GM18907 (cell line): ENCODE measurements around the gene UTP4.
A peak's percentile ranks its signal among the peaks of the same experiment; 100 is the strongest.

ENCODE experiments used
- ATAC-seq: cut with Tn5 transposase; IDR thresholded peaks from one replicate; pipeline ENCODE4 v1.9.1; 2021; ENCODE audit warnings: mild to moderate bottlenecking, moderate library complexity; ENCODE audit not compliant: unreplicated experiment

UTP4 gene

DNA sequence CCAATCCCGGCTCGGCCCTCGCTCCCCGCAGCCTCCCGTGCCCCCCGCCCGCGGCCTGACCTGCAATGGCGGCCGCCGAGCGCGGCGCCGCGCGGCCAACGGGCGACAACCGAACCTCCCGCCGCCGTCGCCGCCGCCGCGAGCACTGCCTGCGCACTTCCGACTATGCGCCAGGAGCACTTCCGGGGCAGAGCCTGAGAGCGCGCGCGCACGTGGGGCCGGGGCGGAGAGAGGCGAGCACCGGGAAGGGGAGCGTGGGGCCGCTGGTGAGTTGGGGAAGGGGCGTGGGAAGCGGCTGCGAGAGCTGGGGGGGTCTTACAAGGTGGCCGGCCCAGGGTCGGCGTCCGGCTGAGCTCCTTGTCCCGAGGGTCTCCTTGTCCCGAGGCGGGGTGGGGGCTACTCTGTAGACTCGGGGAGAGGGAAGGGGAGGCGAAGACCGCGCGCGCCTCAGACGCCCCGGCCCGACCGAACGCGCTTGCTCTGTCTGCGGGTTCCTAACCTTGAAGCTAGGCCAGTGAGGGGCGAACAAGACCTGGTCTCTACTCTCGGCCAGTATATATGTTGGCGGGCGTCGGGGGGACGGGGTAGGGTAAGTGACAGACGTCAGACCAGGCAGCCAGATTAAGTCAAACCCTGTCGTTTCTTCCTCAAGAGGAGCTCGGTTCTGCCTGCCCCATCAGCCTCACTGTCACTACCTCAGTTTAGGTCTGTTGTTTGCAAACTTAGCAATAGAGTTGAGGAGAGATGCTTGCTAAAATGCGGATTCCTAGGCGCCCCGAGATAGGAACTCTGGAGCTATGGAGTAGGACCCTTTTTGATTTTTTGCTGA is at the start of gene UTP4, which contains the start of gene CHTF8:
Gene UTP4 (plus strand): TSS at position 226 of the 829 bp plus-strand sequence. CDS start 811 bp downstream, outside the sequence.
Gene CHTF8 (minus strand): TSS at position 165 of the 829 bp plus-strand sequence. CDS start 11,130 bp downstream, outside the sequence.
- ATAC-seq: peak; percentile 82

DNA sequence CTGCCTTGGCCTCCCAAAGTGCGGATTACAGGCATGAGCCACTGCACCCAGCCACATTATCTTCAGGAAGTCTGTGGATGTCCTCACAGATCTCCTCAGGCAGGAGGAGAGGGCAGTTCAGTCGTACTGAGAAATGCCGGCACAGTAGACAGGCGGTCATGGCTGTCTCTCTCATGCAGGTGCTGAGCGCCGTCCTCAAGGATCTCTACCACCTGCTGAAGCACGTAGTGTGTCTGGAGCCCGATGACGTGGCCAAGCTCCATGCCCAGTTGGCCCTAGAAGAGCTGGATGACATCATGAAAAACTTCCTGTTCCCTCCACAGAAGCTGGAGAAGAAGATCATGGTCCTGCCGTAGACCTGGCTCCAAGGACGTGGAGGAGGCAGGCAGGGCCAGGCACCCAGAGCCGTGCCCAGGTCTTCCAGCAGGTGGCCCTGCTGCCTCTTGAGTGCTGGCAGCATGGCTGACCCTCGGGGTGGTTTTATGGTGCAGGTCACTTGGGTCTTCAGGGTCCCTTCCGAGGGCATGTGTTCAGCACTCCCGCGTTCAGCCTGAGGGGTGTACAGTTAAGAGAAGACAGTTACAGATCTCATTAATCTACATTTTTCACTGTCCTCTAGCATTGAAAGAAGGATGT is 49.0 kb upstream of the UTP4 start:
- no peak for ATAC-seq

DNA sequence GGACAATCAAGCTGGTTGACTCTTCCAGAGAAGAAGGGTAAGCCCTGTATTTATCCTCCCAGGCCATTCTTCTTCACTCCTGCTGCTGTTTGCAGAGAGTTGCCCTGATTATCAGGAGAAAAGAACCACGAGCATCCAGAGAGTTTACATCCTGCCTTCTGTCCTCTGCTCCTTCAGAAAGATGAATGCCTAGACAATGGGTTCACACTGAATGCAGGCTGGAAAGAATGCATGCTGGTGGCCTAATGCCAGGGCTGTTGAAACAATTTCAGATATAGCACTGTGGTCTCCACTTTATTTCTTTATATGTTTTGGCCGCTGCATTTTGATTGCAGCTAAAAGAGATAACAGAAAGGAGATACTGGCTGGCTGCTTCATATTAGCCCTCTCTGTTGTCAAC is 48.2 kb upstream of the UTP4 start:
- ATAC-seq: no peak

DNA sequence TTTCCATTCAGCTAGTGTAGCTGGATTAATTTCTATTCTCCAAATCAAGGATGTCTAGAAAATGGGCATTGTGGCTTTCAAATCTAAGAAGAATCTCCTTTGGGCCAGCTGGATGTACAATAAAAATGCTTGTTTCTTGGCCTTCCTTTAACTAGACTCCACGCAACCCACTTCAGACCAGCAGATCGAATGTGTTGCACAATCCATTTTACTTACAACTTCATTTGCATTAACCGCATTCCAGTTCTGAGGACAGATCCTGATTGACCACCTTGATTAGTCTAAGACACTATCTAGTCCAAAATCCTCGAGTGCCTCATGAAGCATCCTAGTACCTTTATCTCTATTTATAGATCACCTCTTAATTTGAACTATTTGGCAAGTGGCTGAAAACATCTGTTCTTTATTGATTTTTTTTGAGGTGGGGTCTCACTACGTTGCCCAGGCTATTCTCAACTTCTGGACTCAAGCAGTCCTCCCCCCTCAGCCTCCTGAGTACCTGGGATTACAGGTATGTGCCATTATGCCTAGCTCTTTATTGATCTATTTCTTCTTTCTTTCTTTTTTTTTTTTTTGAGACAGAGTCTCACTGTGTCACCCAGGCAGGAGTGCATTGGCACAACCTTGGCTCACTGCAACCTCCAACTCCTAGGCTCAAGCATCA is 47.3 kb upstream of the UTP4 start:
- no peak for ATAC-seq

DNA sequence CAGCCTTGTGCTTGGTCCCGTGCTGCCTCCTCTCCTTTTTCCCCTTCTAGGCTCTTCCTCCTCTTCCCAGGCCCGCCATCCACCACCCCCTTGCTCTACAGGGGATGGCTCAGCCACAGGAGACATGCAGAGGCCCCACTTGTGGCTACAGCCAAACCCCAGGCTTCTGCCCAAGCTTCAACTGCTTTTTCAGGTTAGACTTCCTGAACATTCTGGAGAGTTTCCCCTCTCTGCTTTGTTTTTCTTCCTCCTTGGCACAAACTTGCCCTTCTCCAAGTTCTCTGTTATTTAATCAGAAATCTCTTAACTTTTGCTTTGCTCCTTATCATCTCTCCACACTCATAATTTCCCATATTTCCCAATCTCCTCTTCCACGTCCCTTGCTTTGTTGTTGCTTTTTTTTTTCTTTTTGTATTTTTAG is 45.3 kb upstream of the UTP4 start:
- ATAC-seq: no peak

DNA sequence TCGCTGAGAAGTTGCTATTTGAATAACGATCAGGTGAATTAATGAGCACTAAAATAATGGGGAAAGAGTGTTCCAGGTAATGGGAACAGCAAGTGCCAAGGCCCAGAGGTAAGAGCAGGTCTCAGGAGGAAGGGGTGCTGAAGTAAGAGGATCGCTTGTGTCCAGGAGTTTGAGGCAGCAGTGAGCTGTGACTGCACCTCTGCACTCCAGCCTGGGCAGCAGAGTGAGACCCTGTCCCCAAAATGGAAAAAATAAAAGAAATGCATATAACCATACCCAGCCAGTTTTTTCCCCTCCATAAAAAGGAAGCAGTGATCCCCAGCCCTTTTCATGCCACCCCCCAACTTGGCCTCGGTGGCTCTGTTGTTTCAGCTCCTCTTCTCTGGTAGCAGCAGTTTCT is 43.8 kb upstream of the UTP4 start:
- ATAC-seq: no peak

DNA sequence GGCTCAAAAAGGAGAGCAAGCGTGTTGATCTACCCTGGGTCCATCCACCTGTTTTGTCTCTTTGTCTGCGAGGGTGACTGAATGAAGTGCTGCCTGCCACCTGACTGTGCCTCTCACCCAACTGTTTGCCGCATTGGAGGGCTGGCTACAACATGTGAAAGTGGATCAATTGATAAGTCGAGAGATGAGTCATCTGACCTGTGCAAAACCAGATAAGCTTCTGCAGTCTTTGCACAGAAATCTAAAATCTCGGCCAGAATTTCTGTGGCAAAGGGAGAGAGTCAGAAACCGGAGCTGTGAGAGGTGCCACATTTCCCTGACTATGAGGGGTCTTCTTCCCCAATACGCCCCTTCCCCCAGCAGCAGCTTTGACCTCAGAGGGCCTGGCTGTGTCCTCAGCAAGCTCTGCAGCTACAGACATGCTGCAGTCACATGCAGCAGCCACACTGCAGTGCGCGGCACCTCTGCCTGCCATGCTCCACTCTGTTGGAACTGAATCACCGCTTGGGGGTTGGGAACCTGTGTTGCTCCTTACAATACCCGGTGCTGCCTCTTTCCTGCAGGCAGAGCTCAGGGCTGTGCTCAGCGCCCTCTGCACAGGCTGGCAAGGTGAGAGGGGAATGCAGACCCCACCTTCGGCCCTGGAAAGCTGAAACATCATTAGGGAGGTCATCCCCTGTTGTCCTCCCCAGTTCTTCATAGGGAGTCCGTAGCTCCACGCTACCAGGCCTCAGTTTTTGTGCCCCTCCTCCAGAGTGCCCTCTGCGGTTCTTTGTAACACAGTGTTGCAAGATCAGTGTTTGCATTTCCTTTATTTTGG is 43.1 kb upstream of the UTP4 start:
- ATAC-seq: no peak

DNA sequence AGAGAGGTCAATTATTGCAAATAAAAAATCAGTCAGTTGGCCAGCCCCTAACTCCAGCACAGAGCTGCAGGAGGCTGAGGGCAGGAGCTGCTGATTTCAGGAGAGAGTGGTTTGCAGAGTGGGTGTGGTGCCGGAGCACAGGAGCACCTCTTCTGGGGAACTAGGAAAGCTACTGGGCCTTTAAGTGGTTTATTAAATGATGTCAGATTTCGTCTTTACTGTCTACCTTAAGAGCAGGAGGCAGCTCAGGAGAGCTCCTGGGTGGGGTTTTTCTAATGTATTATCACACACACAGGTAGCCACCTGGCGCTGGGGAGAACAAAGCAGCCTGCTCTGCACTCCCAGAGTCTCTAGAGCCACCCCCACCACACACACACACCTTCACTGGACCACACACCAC is 38.5 kb upstream of the UTP4 start:
- no peak for ATAC-seq

DNA sequence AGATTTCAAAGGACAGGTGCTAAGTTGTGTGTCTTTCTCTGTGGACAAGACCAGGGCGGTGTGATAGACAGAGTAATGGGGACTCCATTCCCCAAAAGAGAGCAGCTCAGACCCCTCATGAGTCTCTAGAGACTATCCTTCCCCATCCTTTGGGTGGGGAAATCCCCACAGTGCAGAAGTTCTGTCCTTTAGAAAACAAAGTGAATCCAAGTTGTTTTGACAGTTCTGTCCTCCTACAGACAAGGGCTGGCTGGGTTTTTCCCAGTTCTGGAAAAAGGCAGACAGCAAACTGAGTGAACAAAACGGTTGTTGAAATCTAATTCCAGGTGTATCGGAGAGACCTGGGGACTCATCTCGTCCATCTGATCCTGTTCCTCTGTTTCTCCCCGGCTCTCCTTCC is 37.9 kb upstream of the UTP4 start:
- ATAC-seq: no peak

DNA sequence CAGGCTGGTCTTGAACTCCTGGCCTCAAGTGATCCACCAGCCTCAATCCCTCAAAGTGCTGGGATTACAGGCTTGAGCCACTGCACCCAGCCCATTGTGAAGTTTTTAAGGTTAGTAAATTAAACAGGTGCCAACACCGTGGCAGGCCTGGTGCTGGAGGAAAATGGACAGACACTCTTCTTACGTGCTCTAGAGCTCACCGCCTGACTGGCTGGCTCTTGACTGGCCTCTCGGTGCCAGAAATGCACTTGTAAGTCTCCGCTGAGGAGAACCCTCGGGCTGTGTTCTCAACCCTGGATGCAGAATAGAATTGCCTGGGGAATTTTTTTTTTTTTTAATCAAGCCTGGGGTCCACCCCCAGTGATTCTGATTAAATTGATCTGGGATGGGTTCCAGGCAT is 37.3 kb upstream of the UTP4 start:
- no peak for ATAC-seq

DNA sequence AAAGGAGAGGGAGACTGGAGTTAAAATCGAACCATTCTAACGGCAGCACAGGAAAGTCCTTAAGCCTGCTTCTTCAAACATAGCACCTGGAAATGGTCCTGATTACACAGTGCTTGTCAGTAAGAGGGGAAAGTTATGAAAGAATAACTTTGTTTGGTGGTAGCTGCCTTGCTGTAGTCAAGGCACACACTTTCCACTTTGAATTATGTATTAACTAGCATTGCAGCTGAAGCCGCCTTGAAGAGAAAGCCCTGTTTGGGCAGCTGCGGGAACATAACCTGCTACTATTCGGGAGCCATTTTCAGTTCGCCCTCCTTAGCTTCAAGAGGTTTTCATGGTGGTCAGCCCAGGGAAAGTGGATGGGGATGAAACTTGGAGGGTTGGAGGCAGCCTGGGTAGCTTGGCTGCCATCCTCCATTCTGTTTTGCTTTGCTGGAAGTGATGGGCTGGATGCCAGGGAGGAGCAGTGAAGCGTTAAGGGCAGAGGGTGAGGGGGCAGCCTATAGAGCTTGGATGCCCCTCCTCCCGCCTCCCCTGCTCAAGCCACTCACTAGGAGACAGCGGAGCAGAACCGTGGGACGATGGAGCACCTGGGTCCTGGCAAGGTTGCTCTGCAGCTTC is 32.3 kb upstream of the UTP4 start:
- ATAC-seq: no peak

DNA sequence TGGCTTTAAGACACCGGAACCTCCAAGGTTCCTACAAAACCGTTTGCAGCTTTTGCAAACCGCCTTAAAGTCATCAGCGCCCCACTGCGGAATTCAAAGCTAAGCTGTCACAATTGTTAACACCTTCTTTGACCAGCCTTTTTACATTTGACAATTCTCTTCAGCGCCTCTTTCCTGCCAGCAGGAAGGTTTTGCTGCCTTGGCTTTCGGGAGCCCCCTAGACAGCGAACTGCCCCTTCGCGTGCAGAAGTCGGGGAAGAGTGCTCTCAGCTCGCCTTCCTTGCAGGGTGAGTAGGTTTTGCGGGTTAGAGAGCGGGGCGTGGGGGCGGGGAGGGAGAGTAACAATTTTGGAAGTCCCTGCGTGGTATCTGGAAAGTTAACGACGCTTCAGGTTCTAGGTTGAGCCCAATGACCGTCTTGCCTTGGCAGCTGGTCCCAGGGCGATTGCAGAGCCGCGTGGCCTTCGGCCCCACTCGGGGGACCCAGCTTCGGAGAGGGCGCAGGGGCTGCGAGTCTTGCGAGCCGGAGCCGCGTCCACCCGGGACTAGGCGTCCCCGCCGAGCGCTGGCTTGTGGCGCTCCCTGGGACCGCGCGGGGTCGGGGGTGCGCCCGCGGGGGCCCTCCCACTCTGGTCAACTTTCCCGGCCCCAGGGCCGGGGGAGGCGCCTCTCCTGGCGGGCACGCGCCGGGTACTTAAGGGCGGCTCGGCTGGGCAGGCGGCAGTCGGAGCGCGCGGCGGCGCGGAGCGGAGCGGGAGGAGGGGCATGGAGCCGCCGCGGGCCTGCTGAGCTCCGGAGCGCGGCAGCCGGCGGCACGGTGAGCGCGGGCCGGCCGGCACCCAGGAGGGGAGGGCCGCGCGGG is 26.7 kb upstream of the UTP4 start, which contains the start of gene HAS3:
Gene HAS3 (plus strand): TSS at position 153 of the 861 bp plus-strand sequence. CDS start 3,743 bp downstream, outside the sequence.
- ATAC-seq: no peak

DNA sequence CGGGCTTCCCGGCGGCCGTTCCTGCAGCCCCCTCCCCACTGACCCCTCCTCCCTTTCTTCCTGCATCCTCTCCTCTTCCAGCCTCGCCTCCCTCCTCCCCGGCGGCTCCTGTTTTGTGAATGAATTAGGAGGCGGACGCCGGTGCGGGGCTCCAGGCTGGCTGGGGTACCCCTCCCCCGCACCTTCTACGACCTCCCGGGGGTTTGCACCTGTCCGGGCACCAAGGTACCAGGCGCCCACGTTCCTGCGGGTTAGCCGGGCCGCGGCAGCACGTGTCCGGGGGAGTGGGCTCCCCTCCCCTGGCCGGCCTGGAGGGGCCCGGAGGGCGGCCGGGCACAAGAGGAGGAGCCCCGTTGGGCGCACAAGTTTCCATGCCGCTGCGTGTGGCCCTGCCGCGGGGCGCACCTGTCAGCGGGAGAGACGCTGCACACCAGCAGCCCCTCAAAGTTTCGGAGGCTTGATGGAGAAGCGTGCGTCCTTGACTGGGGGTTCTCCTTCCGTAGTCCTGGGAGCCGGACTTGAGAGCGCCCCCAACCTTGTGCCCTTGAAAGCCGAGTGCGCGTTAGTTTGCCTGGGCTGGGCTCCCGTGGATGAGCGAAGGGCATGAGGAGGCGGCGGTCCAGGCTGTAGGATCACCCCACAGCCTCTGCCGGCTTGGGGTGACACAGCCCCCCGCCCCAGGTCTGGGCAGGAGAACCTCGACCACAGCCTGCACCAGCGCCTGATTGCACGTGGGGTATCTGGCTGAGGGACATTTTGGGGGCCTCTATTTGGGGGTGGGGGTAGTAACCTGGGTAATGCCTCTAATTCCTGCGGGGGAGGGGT is 25.7 kb upstream of the UTP4 start:
- ATAC-seq: no peak

DNA sequence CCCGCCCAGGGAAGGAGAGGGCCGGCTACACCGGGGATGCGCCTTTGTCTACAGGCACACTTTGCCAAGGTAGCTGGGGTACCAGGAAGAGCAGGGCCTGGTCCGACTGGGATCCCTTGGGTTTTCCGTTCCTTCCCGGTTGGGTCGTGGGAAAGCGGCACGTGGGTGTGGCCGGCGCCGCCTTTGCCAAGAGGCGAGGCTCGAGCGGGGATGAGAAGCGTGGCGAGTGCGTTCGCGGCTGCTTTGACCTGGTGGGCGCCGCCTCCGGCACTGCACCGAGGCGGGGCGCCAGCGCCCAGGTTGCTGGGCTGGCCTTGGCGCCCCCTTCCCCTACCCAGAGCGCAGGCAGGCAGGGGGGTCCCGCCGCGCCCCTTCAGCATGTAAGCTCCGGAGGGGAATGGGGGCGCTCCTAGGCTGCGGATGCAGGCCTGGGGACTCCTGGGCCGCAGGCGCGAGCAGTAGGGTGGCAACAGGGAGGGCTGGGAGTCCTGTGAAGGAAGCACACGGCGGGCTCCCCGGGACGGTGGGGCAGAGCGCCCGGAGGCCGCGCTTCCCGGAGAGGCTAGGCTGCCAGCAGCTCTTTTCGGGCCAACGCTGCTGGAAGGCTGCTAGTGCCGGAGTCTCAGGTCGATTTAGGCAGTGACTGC is 25.0 kb upstream of the UTP4 start:
- ATAC-seq: no peak

DNA sequence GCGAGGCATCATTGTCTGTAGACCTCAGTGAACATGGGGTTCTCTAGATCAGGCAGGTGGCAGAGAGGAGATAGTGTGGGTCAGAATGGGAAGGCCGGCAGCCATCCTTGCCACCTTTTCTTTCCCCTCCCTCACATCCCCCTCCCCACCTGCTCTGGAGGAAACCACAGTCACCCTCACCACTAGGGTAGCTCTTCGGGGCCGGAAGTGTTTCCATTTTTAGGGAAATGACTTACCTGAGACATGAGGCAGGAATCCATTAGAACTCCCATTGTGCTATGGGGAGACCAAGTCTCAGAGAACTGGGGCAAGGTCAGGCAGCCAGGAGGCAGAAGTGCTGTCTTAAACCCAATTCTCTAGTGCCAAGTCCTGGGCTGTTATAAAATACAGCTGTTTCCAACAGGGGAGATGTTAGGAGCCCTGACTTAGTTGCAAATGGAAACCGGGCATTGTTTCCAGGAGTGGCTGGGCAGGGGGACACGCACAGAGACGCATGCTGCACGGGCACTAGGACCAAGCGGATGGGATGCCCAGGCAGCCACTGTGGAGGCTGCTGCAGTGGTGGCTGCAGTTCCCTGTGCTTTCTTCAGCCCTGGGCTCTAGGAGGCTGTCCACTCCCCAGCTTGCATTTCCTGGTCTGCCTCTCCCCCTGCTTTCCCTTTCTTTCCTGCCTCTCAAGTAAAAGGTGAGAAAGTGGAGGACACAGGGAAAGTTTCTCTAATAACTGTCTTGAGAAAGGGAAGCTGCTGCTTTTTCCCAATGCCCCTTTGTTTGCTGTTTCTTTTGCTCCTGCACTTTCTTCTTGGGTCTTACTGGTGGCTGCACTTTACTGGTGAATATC is 24.2 kb upstream of the UTP4 start:
- no peak for ATAC-seq

DNA sequence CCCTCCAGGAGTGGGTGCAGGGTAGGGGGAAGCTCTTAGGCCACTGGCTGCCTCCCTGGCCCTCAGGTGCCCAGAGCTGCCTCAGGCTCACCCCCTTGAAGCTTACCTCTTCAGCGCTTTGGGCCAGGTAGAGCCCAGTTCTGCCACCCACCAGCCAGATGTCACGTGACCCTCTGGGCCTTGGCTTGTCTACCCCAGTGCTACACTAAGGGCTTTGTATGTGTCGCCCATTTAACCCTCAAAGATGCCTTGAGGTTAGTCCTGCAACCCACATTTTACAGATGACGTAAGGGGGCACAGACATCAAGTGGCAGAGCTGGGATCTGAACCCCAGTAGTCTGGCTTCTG is 23.6 kb upstream of the UTP4 start:
- ATAC-seq: no peak
